Neural cell (in vitro differentiated cells): ENCODE results near the gene THG1L. TPM values are rescaled to one million over a fixed set of nuclear protein-coding genes. Genes with fewer than 3 reads are reported as not detected.

Experiments
- H2AFZ ChIP-seq: fragments of 200-600, 300-800 bp; sonication (generic), shearing (Covaris generic); 2 replicates; pipeline ENCODE4 v1.6.0; 2014; ENCODE audit warnings: low read depth, mild to moderate bottlenecking, antibody characterized with exemption, low read length, moderate library complexity
- H3F3A ChIP-seq: fragments of 200-600 bp; shearing (Covaris generic); 2 replicates; pipeline ENCODE4 v1.6.1; 2016; ENCODE audit warnings: mild to moderate bottlenecking, moderate library complexity, mixed read lengths, antibody characterized with exemption, low read length; ENCODE audit not compliant: insufficient read depth, poor library complexity, severe bottlenecking
- H3K27ac ChIP-seq: fragments of 200-600, 300-800 bp; sonication (generic), shearing (Covaris generic); 2 replicates; pipeline ENCODE4 v1.5.1; 2014; ENCODE audit warnings: mild to moderate bottlenecking, low read length, moderate library complexity
- H3K27me3 ChIP-seq: fragments of 300-800, 200-600 bp; sonication (generic), shearing (Covaris generic); 2 replicates; pipeline ENCODE4 v1.6.0; 2014; ENCODE audit warnings: mild to moderate bottlenecking, low read depth, low read length, moderate library complexity; ENCODE audit not compliant: insufficient read depth
- H3K36me3 ChIP-seq: fragments of 300-800, 200-600 bp; sonication (generic), shearing (Covaris generic); 2 replicates; pipeline ENCODE4 v1.5.1; 2014; ENCODE audit warnings: mild to moderate bottlenecking, antibody characterized with exemption, low read length, moderate library complexity; ENCODE audit not compliant: insufficient read depth
- H3K4me2 ChIP-seq: fragments of 300-800, 200-600 bp; sonication (generic), shearing (Covaris generic); 2 replicates; pipeline ENCODE4 v1.6.0; 2014; ENCODE audit warnings: mild to moderate bottlenecking, low read length
- H3K4me3 ChIP-seq: fragments of 300-800, 200-600 bp; sonication (generic), shearing (Covaris generic); 2 replicates; pipeline ENCODE4 v1.5.1; 2014; ENCODE audit warnings: mild to moderate bottlenecking, low read length, moderate library complexity
- H3K79me2 ChIP-seq: fragments of 200-600 bp; shearing (Covaris generic); replicated peaks from 2 replicates; pipeline ENCODE4 v1.6.0; 2014; ENCODE audit warnings: mild to moderate bottlenecking, low read length, moderate library complexity; ENCODE audit not compliant: insufficient read depth
- H3K9ac ChIP-seq: fragments of 300-800, 200-600 bp; sonication (generic), shearing (Covaris generic); 2 replicates; pipeline ENCODE4 v1.6.1; 2016; ENCODE audit warnings: mild to moderate bottlenecking, low read length, mixed read lengths
- H3K9me2 ChIP-seq: fragments of 200-600 bp; shearing (Covaris generic); 2 replicates; pipeline ENCODE4 v1.6.1; 2016; ENCODE audit warnings: mild to moderate bottlenecking, low read length, mixed read lengths; ENCODE audit not compliant: insufficient read depth
- H3K9me3 ChIP-seq: fragments of 200-600, 300-800 bp; sonication (generic), shearing (Covaris generic); 2 replicates; pipeline ENCODE4 v1.6.1; 2016; ENCODE audit warnings: mild to moderate bottlenecking, mixed run types, low read length, moderate library complexity, mixed read lengths
- H4K20me1 ChIP-seq: fragments of 200-600 bp; shearing (Covaris generic); 2 replicates; pipeline ENCODE4 v1.6.1; 2016; ENCODE audit warnings: mild to moderate bottlenecking, mixed run types; ENCODE audit not compliant: insufficient read depth
- EP300 ChIP-seq: fragments of 450-650 bp; conservative IDR thresholded peaks from 2 replicates; pipeline ENCODE4 v1.6.1; 2014; ENCODE audit warnings: antibody characterized with exemption, mild to moderate bottlenecking, moderate library complexity; ENCODE audit not compliant: poor library complexity, severe bottlenecking
- EZH2 ChIP-seq: fragments of 200-600, 300-800 bp; shearing (Covaris generic), sonication (generic); IDR thresholded peaks from 2 replicates; pipeline ENCODE4 v1.6.1; 2014; ENCODE audit warnings: antibody characterized with exemption, low read length, borderline replicate concordance, mild to moderate bottlenecking; ENCODE audit not compliant: insufficient read depth, poor library complexity, severe bottlenecking
- MXI1 ChIP-seq: fragments of 450-650 bp; conservative IDR thresholded peaks from 2 replicates; pipeline ENCODE4 v1.6.1; 2014; ENCODE audit warnings: antibody characterized with exemption, mild to moderate bottlenecking; ENCODE audit not compliant: poor library complexity, severe bottlenecking
- POLR2AphosphoS5 ChIP-seq: IDR thresholded peaks from 2 replicates; pipeline ENCODE4 v1.6.1; 2012
- RAD21 ChIP-seq: fragments of 450-650 bp; conservative IDR thresholded peaks from 2 replicates; pipeline ENCODE4 v1.6.1; 2014; ENCODE audit warnings: antibody characterized with exemption, mild to moderate bottlenecking, moderate library complexity
- SMC3 ChIP-seq: fragments of 450-650 bp; conservative IDR thresholded peaks from 2 replicates; pipeline ENCODE4 v1.6.1; 2014; ENCODE audit warnings: antibody characterized with exemption, mild to moderate bottlenecking, moderate library complexity; ENCODE audit not compliant: poor library complexity
- TAF1 ChIP-seq: IDR thresholded peaks from 2 replicates; pipeline ENCODE4 v1.6.1; 2012; ENCODE audit warnings: low read depth
- polyA plus RNA-seq: library from polyadenylated mRNA; depleted of rRNA; stranded (reverse); fragments of >200 nt; gene quantifications from 2 replicates; pipeline ENCODE4 v1.2.3, GENCODE V29; 2014
- TF ChIP-seq, protein P1 (sequence below): fragments of 450-650 bp; IDR thresholded peaks from 2 replicates; pipeline ENCODE4 v1.5.1; 2014; ENCODE audit warnings: antibody characterized with exemption, mild to moderate bottlenecking, moderate library complexity; ENCODE audit not compliant: poor library complexity, severe bottlenecking
- TF ChIP-seq, protein P2 (sequence below): IDR thresholded peaks from 2 replicates; pipeline ENCODE4 v1.6.1; 2012; ENCODE audit warnings: borderline replicate concordance

THG1L gene
- polyA plus RNA-seq, 1 donor from 2014 or later, result 11.9 TPM

DNA sequence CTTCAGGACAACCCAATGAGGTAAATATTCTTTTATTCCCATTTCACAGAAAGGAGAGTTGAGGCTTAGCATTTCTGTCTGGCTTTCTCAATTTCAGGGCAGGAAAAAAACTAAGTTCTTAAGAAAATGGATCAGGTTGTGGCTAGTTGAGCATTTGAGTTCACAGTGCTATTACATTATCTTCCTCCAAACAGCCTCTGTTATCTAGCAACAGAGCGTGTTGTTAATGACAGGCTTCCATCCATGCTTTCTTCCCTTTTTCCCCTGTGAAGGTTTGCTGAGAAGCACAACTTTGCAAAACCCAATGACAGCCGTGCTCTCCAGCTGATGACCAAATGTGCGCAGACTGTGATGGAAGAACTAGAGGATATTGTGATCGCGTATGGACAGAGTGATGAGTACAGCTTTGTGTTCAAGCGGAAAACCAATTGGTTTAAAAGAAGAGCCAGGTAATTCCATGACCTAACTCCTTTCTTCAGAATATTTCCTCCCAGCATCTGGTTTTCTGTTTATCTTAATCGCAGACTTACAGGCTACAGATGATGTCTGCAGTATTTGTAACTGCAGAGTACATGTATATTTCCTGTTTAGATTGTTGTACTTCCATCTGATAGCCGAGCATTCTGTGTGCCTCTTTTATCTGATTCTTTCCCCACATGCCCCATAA, 1.5 kb downstream of the THG1L start:
- H4K20me1 ChIP-seq, result no peaks in the 10 kb centered on the region
- H3K27ac ChIP-seq, result no peak overlapping the region
- H2AFZ ChIP-seq, result no peak overlapping the region
- no peaks in the 10 kb centered on the region for H3K36me3 ChIP-seq
- H3K4me2 ChIP-seq, result no peak overlapping the region
- TF ChIP-seq, protein P1, sequence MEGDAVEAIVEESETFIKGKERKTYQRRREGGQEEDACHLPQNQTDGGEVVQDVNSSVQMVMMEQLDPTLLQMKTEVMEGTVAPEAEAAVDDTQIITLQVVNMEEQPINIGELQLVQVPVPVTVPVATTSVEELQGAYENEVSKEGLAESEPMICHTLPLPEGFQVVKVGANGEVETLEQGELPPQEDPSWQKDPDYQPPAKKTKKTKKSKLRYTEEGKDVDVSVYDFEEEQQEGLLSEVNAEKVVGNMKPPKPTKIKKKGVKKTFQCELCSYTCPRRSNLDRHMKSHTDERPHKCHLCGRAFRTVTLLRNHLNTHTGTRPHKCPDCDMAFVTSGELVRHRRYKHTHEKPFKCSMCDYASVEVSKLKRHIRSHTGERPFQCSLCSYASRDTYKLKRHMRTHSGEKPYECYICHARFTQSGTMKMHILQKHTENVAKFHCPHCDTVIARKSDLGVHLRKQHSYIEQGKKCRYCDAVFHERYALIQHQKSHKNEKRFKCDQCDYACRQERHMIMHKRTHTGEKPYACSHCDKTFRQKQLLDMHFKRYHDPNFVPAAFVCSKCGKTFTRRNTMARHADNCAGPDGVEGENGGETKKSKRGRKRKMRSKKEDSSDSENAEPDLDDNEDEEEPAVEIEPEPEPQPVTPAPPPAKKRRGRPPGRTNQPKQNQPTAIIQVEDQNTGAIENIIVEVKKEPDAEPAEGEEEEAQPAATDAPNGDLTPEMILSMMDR, result no peak
- no peak for TF ChIP-seq SMC3
- TF ChIP-seq EZH2, result no peak
- no peak for TF ChIP-seq RAD21
- TF ChIP-seq, protein P2, sequence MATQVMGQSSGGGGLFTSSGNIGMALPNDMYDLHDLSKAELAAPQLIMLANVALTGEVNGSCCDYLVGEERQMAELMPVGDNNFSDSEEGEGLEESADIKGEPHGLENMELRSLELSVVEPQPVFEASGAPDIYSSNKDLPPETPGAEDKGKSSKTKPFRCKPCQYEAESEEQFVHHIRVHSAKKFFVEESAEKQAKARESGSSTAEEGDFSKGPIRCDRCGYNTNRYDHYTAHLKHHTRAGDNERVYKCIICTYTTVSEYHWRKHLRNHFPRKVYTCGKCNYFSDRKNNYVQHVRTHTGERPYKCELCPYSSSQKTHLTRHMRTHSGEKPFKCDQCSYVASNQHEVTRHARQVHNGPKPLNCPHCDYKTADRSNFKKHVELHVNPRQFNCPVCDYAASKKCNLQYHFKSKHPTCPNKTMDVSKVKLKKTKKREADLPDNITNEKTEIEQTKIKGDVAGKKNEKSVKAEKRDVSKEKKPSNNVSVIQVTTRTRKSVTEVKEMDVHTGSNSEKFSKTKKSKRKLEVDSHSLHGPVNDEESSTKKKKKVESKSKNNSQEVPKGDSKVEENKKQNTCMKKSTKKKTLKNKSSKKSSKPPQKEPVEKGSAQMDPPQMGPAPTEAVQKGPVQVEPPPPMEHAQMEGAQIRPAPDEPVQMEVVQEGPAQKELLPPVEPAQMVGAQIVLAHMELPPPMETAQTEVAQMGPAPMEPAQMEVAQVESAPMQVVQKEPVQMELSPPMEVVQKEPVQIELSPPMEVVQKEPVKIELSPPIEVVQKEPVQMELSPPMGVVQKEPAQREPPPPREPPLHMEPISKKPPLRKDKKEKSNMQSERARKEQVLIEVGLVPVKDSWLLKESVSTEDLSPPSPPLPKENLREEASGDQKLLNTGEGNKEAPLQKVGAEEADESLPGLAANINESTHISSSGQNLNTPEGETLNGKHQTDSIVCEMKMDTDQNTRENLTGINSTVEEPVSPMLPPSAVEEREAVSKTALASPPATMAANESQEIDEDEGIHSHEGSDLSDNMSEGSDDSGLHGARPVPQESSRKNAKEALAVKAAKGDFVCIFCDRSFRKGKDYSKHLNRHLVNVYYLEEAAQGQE, result no peak
- no peak for TF ChIP-seq TAF1
- TF ChIP-seq POLR2AphosphoS5, result no peak
- no peak for TF ChIP-seq MXI1
- no peak for TF ChIP-seq EP300
- no peaks in the 10 kb centered on the region for H3F3A ChIP-seq
- peaks cover 3% of the 10 kb centered on the region for H3K79me2 ChIP-seq
- no peak overlapping the region for H3K9ac ChIP-seq
- no peaks in the 10 kb centered on the region for H3K9me3 ChIP-seq
- no peaks in the 10 kb centered on the region for H3K9me2 ChIP-seq
- no peak overlapping the region for H3K4me3 ChIP-seq
- H3K27me3 ChIP-seq, result no peaks in the 10 kb centered on the region

DNA sequence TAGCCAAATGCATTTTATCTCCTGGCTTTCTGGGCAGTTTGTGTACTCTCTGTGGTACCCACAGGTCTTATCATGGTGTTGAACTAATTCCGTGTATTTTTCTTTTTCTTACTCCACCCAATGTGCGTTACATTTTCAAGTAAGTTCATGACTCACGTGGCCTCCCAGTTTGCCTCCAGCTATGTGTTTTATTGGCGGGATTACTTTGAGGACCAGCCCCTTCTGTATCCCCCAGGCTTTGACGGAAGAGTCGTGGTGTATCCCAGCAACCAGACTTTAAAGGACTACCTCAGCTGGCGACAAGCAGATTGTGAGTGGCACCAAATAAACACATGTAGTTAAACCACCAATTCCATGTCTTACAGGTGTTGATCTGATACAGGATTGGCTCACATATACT, 3.2 kb downstream of the THG1L start:
- TF ChIP-seq, protein P2, result no peak
- no peak for TF ChIP-seq TAF1
- TF ChIP-seq SMC3, result no peak
- TF ChIP-seq POLR2AphosphoS5, result no peak
- TF ChIP-seq EZH2, result no peak
- no peak for TF ChIP-seq MXI1
- TF ChIP-seq, protein P1, result no peak
- no peaks in the 10 kb centered on the region for H3K9me2 ChIP-seq
- no peak overlapping the region for H3K4me2 ChIP-seq
- no peaks in the 10 kb centered on the region for H3F3A ChIP-seq
- H3K27me3 ChIP-seq, result no peaks in the 10 kb centered on the region
- no peaks in the 10 kb centered on the region for H3K9me3 ChIP-seq
- H3K36me3 ChIP-seq, result no peaks in the 10 kb centered on the region
- no peak overlapping the region for H3K9ac ChIP-seq
- no peaks in the 10 kb centered on the region for H4K20me1 ChIP-seq
- H3K79me2 ChIP-seq, result peaks cover 3% of the 10 kb centered on the region
- H3K4me3 ChIP-seq, result no peak overlapping the region
- H3K27ac ChIP-seq, result no peak overlapping the region
- H2AFZ ChIP-seq, result no peak overlapping the region
